Activated naive CD8-positive, alpha-beta T cell treated with anti-CD3 and anti-CD28 coated beads, Interleukin-2, amount 10 ng/mL, durations not matched to agents 7 days and 5 days (primary cell): ENCODE measurements around the gene BACH2. TPM values are rescaled to one million over a fixed set of nuclear protein-coding genes. Genes with fewer than 3 reads are reported as not detected.

Experiments
- ATAC-seq: fragments of 150-1000 bp; cut with Tn5 transposase; one replicate; pipeline ENCODE4 v1.10.0; 2021; ENCODE audit warnings: low read depth, moderate library complexity
- POLR2A ChIA-PET: fragments of 350-600 bp; sonication (Branson Sonifier 250); formaldehyde crosslinking; loops from one replicate; lab custom pipeline; 2021; ENCODE audit warnings: antibody characterized with exemption; lab: Charles Lee
- DNase-seq: peaks from one replicate; pipeline ENCODE4 v3.0.0; 2021
- H3K27ac Mint-ChIP-seq: one replicate; pipeline ENCODE4 v1.8.0; 2022; ENCODE audit warnings: mild to moderate bottlenecking, mixed read lengths
- H3K27me3 Mint-ChIP-seq: one replicate; pipeline ENCODE4 v1.8.0; 2022; ENCODE audit warnings: mild to moderate bottlenecking, moderate library complexity, mixed read lengths
- H3K36me3 Mint-ChIP-seq: one replicate; pipeline ENCODE4 v1.8.0; 2021; ENCODE audit warnings: mild to moderate bottlenecking, mixed read lengths
- H3K4me1 Mint-ChIP-seq: one replicate; pipeline ENCODE4 v1.8.0; 2021; ENCODE audit warnings: mixed read lengths
- H3K4me3 Mint-ChIP-seq: one replicate; pipeline ENCODE4 v1.8.0; 2022; ENCODE audit warnings: mild to moderate bottlenecking, moderate library complexity, mixed read lengths
- H3K9me3 Mint-ChIP-seq: one replicate; pipeline ENCODE4 v1.8.0; 2021; ENCODE audit warnings: mixed read lengths
- total RNA-seq, 2 experiments: library from RNA; stranded (reverse); gene quantifications; one replicate each; pipeline ENCODE4 v1.2.3, GENCODE V29; 2021

The BACH2 gene
- total RNA-seq, 2 experiments from 2014 or later: 61.7 to 65.8 TPM

DNA sequence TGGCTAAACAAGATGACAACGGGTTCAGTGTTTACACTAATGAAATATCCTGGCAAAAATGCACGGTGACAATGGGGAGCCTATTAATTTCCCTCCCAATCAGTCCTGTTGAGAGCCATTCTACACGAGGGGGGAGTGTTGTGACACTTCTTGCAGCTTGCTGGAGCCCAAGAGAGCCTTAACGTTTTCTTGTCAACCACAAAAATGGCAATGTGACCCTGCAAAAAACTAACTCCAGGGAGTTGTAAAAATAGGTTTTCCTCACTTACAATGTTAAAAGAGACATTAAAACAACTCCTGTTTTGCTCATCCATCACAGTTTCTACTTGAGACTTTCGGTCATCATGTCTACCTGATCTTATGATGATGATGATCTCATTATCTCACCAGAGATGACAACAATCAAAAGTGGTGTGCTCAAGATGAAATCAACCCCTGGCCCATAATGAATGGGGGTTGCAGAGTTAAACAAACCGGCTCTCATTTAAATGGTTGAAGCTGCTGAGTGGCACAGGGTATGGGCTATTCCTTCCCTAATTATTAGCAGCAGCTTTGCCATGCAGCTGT is 344.5 kb downstream of the BACH2 start:
- H3K36me3 Mint-ChIP-seq: peaks cover 48% of the 10 kb centered on the region
- ATAC-seq (peak; percentile 33), DNase-seq (no peak)
- no peaks in the 10 kb centered on the region for H3K27me3 Mint-ChIP-seq
- POLR2A ChIA-PET: interaction anchor here (0.9 to 1.2 kb wide), 3 partner anchors 14 to 236 kb away, joined by 3 read pairs; no protein-coding TSS in a partner anchor
- peak overlapping the region; percentile 82 for H3K27ac Mint-ChIP-seq
- H3K4me1 Mint-ChIP-seq: peaks cover 68% of the 10 kb centered on the region
- no peaks in the 10 kb centered on the region for H3K9me3 Mint-ChIP-seq
- H3K4me3 Mint-ChIP-seq: peak overlapping the region; percentile 61

- no peak for ATAC-seq
- Mint-ChIP-seq H3K27ac (peak overlapping the region; percentile 82), H3K36me3 (peaks cover 52% of the 10 kb centered on the region), H3K4me1 (peaks cover 66% of the 10 kb centered on the region), H3K9me3 (no peaks in the 10 kb centered on the region), H3K4me3 (peak overlapping the region; percentile 61), H3K27me3 (no peaks in the 10 kb centered on the region)
- POLR2A ChIA-PET: no interaction called here
- no peak for DNase-seq
Observed at GRCh38 chr6:89951574-89952104, 345.0 kb downstream of the BACH2 start.

DNA sequence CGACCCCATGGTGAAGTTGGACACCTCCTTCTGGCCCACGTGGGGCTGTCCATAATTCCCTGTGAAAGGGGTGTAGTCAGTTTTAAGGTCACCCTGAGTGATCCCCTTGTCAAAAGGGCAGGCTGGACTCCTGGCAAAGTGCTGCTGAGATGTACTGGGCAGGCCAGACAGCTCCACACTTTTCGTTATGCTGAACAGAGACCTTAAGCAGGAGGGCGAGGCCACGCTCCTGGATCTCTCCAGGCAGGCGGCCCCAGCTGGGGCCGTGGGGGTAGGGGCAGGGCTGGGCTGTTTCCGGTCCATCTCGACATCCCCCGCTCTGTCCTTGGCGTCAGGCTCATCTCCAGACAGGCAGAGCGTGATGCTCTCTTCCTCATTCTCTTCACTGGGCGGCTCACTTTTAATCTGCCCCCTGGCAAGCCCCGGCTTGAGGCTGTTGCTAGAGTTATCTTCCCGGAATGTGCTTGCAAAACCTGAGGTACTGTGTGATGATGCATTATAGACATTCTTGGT is 345.7 kb downstream of the BACH2 start:
- POLR2A ChIA-PET: no interaction called here

DNA sequence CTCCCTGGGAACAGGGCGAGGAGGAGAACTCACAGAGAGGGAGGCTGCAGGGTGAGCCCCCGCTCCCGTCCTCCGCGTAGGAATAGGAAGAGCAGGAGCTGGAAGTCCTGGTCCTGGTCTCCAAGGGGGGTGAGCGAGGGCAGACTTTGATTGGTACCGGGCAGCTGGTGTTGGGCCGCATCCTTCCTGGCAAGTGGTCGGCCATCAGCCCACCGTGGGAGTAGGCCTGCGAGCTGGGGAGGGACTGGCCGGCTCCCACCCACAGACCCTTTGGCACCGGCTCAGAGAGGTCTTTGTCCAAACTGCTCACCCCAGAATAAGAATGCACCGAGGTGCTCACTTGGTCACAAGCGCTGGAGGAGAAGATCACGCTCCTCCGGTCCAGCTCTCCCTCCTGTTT is 346.2 kb downstream of the BACH2 start:
- Mint-ChIP-seq H3K4me3 (no peak overlapping the region), H3K9me3 (no peaks in the 10 kb centered on the region), H3K36me3 (peaks cover 48% of the 10 kb centered on the region), H3K4me1 (peaks cover 60% of the 10 kb centered on the region), H3K27me3 (no peaks in the 10 kb centered on the region), H3K27ac (peak overlapping the region; percentile 32)
- DNase-seq: no peak
- POLR2A ChIA-PET: no interaction called here
- ATAC-seq: no peak

More for the DNA sequence above, 345.7 kb downstream of the BACH2 start:
- Mint-ChIP-seq H3K27ac (peak overlapping the region; percentile 82), H3K36me3 (peaks cover 48% of the 10 kb centered on the region), H3K9me3 (no peaks in the 10 kb centered on the region), H3K4me3 (no peak overlapping the region), H3K4me1 (peaks cover 61% of the 10 kb centered on the region), H3K27me3 (no peaks in the 10 kb centered on the region)
- DNase-seq (no peak), ATAC-seq (no peak)

DNA sequence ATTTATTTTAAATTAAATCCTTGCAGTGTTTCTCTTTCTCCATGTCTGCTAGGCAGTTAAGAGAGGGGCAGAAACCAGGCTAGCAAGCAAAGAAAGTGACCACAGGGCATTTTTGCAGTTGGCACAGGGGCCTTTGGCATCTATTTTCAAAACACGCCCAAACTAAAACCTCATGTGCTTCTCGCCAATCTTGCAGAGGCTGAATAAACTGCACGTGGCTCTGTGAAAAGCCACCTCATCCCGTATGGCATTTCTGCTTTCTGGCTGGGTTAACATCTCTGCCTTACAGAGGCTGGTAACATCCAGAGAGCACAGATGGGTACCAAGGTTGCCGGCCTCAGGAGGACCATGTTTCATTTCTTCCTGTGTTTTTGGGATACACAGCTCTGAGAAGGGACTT is 347.8 kb downstream of the BACH2 start:
- peaks cover 45% of the 10 kb centered on the region for H3K36me3 Mint-ChIP-seq
- no peak overlapping the region for H3K4me3 Mint-ChIP-seq
- DNase-seq: no peak
- H3K9me3 Mint-ChIP-seq: no peaks in the 10 kb centered on the region
- no peak overlapping the region for H3K27ac Mint-ChIP-seq
- no peak for ATAC-seq
- peaks cover 54% of the 10 kb centered on the region for H3K4me1 Mint-ChIP-seq
- POLR2A ChIA-PET: no interaction called here
- H3K27me3 Mint-ChIP-seq: no peaks in the 10 kb centered on the region

GRCh38 chr6:89944826-89945407 is 351.7 kb downstream of the BACH2 start:
- DNase-seq (no peak), ATAC-seq (no peak)
- Mint-ChIP-seq H3K4me1 (peaks cover 45% of the 10 kb centered on the region), H3K36me3 (peaks cover 42% of the 10 kb centered on the region), H3K9me3 (no peaks in the 10 kb centered on the region), H3K27ac (peak overlapping the region; percentile 39), H3K27me3 (no peaks in the 10 kb centered on the region), H3K4me3 (no peak overlapping the region)
- POLR2A ChIA-PET: no interaction called here

DNA sequence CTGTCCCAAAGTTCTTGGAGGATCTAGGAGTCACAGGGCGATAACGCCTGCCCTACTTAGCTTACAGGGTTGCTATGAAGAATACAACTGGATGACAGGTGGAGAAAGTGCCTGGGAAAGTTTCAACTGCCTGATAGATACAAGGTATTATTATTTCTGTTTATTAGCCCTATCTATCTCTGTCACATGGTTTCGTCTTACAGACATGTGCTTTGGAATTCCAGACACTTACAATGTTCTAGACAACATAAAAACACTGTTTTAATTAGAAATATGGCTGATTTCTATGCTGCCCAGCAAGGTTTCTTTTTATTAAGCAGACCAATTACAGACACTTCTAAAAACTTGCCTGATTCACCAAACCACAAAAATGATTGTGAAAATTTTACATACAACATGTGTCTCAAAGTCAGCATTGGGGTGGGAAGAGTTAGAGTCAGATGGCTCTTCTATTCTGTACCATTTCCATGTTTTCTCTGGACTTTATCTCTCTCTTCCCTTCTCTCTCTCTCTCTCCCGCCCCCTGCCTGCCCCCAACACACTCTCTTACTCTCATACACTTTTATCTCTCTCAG is 352.4 kb downstream of the BACH2 start:
- H3K4me3 Mint-ChIP-seq: no peak overlapping the region
- H3K9me3 Mint-ChIP-seq: no peaks in the 10 kb centered on the region
- peaks cover 36% of the 10 kb centered on the region for H3K36me3 Mint-ChIP-seq
- H3K27ac Mint-ChIP-seq: peak overlapping the region; percentile 39
- POLR2A ChIA-PET: no interaction called here
- no peak for ATAC-seq
- DNase-seq: no peak
- no peaks in the 10 kb centered on the region for H3K27me3 Mint-ChIP-seq
- H3K4me1 Mint-ChIP-seq: peaks cover 42% of the 10 kb centered on the region

DNA sequence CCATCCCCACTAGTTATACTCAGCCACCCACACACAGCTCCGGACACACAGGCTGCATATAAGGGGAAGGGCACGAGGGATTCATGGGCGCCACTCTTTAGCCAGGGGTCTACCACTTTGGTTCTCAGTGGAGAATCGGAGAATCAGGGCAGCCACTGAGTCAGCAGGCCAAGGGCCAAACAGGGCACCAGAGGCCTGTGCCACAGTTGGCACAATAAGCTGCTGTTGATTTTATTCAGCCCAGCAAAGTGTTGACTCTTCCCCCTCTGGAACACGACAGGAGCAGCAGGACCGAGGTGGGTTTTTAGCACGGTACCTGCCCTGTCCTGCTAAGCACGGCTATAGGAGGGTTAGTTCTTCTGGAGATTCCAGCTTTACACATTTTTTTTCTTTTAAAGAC is 354.0 kb downstream of the BACH2 start:
- DNase-seq: no peak

GRCh38 chr6:89941763-89942497 is 354.7 kb downstream of the BACH2 start:
- Mint-ChIP-seq H3K27ac (peak overlapping the region; percentile 74), H3K27me3 (no peaks in the 10 kb centered on the region), H3K4me1 (peaks cover 38% of the 10 kb centered on the region), H3K36me3 (peaks cover 46% of the 10 kb centered on the region), H3K4me3 (no peak overlapping the region), H3K9me3 (no peaks in the 10 kb centered on the region)
- POLR2A ChIA-PET: no interaction called here
- DNase-seq (no peak), ATAC-seq (no peak)

More for the DNA sequence above, 354.0 kb downstream of the BACH2 start:
- ATAC-seq: no peak
- Mint-ChIP-seq H3K27ac (peak overlapping the region; percentile 71), H3K27me3 (no peaks in the 10 kb centered on the region), H3K4me1 (peaks cover 44% of the 10 kb centered on the region), H3K36me3 (peaks cover 49% of the 10 kb centered on the region), H3K4me3 (no peak overlapping the region), H3K9me3 (no peaks in the 10 kb centered on the region)
- POLR2A ChIA-PET: no interaction called here

- peaks cover 36% of the 10 kb centered on the region for H3K4me1 Mint-ChIP-seq
- H3K9me3 Mint-ChIP-seq: no peaks in the 10 kb centered on the region
- ATAC-seq (no peak), DNase-seq (no peak)
- POLR2A ChIA-PET: interaction anchor here (0.6 to 2.1 kb wide), 7 partner anchors 14 to 537 kb away, joined by 3 to 8 read pairs (median 3); partner anchors contain the start of gene CASP8AP2
- H3K27ac Mint-ChIP-seq: peak overlapping the region; percentile 74
- no peaks in the 10 kb centered on the region for H3K27me3 Mint-ChIP-seq
- H3K36me3 Mint-ChIP-seq: peaks cover 45% of the 10 kb centered on the region
- H3K4me3 Mint-ChIP-seq: no peak overlapping the region
Observed at GRCh38 chr6:89941031-89941762, 355.4 kb downstream of the BACH2 start.

DNA sequence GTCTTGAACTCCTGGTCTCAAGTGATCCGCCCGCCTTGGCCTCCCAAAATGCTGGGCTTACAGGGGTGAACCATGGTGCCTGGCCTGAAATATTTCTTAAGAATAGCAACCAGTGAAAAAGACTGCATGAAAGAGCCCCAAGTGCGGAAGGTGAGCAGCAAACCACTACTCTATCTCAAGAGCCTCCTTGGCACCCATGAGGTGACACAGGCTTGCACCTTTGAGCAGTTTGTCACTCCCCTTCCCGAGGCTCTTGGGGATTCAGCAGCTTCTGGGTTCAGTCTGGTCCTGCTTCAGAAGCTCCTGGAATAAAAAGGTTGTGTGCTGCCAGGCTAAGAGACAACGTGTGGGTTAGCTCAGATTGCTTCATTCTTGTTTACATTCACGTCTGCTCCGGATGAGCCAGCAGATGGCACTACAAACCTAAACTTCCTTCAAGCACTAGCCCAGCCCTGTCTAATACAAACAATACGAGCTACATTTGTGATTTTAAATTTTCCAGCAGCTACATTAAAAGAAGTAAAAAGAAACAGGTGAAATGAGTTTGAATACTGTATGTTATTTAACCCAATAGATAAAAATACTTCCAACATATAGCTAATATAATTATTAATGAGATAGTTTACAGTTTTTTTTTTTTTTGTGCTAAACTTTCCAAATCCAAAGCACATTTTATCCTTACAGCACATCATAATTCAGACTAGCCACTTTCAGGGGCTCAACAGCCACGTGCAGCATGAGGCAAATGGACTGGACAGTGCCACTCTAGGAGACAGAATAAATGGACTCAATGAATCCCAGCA is 356.2 kb downstream of the BACH2 start:
- peaks cover 47% of the 10 kb centered on the region for H3K36me3 Mint-ChIP-seq
- peak overlapping the region; percentile 74 for H3K27ac Mint-ChIP-seq
- POLR2A ChIA-PET: interaction anchor here (0.6 to 2.1 kb wide), 9 partner anchors 14 to 538 kb away, joined by 3 to 8 read pairs (median 3); partner anchors contain the start of gene CASP8AP2
- DNase-seq: peak; percentile 52
- no peaks in the 10 kb centered on the region for H3K27me3 Mint-ChIP-seq
- ATAC-seq: peak; percentile 87
- H3K4me1 Mint-ChIP-seq: peaks cover 32% of the 10 kb centered on the region
- H3K4me3 Mint-ChIP-seq: peak overlapping the region; percentile 30
- no peaks in the 10 kb centered on the region for H3K9me3 Mint-ChIP-seq

DNA sequence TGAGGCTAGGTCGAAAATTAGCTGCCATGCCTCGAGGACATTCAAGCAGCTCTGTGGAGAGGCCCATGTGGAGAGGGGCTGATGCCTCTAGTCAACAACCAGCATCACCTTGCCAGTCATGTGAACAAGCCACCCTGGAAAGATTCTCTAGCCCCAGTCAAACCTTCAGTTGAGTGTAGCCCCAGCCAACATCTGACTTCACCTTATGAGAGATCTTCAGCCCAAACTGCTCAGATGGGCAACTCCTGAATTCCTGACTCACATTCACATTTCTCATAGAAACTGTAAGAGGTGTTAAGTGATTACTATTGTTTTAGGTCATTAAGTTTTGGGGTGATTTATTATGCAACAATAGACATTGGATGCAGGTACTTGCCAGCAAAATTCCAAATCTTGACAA is 357.5 kb downstream of the BACH2 start:
- Mint-ChIP-seq H3K4me1 (peaks cover 24% of the 10 kb centered on the region), H3K9me3 (no peaks in the 10 kb centered on the region), H3K36me3 (peaks cover 47% of the 10 kb centered on the region), H3K4me3 (no peak overlapping the region), H3K27ac (peak overlapping the region; percentile 58), H3K27me3 (no peaks in the 10 kb centered on the region)
- ATAC-seq: no peak
- DNase-seq: no peak
- POLR2A ChIA-PET: interaction anchor here (1.8 kb wide), 1 partner anchor 159 kb away, joined by 4 read pairs; no protein-coding TSS in a partner anchor
